Measurements from ENCODE around the gene BBS7.

BBS7 gene

GRCh38 chr4:121827853-121828252 is 42.4 kb downstream of the BBS7 start:
- in situ Hi-C loops (cut with HindIII; ENCODE audit: low sequenced_read_pairs), result no loop called here

DNA sequence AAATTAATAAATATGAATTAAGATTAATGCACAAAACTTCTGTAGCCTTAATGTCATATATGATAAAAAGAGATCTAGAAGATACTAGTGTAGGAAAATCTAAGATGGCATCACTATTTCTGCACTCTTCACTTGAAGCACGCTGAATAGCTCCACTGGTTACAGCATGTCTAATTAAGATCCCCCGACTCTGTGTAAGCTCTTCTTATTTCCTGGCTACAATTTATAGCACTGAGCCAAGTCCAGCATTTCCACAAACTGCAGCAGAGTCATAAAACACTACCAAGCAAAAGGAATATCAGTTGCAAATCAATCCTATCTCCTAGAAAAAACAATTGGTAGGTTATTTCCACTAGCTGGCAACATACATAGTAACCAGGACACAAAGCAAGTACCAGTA is 45.3 kb downstream of the BBS7 start:
- in situ Hi-C loops (cut with HindIII; ENCODE audit: low sequenced_read_pairs), result no loop called here

DNA sequence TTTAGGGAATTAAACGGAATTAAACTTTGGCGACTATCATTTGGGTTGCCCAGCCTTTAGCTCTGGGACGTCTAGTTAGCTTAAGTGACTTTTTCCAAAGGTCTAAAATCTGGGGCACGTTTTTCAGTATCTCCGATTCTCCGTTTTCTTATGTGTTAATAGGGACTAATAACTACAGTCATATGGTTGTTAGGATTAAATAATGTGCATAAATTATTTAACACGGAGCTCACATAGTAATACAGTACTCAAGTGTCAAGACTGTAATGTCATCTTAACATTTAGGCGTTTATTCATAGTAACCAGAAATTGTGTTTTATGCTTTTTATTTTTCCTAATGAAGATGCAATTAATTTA is 46.1 kb downstream of the BBS7 start:
- in situ Hi-C loops (cut with HindIII; ENCODE audit: low sequenced_read_pairs), result no loop called here

DNA sequence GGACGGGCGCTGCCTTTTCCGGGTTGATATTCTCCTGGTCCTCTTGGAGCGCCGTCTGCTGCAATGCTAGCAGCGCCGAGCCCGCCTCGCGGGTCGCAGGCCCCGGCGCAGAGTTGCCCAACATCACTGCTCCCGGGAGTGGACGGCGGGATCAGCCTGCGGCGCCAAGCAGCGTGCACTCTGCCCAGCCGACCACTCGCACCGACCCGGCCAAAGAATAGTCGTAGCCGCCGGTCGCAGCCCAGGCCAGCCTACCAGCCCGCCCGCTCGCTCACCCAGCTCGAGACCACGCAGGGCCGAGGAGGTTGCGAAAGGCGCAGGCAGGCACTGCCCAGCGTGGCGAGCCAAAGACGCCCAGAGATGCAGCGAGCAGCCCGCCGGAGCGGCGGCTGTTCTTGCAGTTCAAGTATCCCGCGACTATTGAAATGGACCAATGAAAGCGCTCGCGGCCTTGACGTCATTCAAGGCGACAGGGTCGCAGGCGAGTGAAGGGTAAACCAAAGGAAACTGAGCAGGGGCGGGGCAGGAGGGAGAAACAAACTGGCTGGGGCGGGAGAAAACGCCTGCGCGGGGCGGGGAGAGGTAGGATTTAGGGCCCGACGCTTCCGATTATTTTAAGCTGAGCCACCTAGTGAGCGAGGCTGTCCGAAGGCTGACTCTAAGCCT is 46.6 kb downstream of the BBS7 start, which contains the start of gene CCNA2:
TSS of gene CCNA2 (minus strand) at position 379 of the 666 bp plus-strand sequence. CDS start at position 124, 255 bp downstream.
- in situ Hi-C loops (cut with HindIII; ENCODE audit: low sequenced_read_pairs), result no loop called here

DNA sequence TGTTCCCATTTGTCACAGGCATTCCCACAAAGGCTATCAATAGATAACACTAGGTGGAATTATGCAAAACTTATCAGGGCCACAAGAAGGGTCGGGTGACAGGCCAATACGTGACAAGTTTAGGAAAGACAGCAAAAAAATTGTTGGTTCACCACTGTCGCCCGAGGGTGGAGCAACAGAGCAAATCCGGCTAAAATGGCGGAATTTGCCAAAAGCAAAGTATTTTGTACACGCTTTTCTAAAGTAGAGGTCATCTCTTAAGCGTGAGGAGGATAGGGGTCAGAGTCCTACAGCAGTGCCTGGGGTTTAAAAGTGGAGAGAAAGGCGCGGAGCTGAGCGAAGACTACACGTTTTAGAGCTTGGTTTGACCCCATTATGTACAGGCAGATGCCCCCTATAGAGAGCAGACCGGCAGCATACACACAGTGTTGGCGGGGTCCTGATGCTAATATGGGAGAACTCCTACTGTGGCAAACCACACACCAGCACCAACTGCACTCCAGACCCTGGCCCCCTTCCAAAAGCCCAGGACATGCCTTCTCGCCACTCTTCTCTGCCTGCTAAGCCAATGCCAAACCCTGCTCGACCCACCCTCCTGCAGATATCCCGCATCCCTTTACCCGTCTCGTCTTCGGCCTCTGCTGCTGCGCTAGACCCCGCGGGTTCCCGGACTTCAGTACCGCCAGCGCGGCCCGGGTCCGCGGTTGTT is 47.3 kb downstream of the BBS7 start:
- in situ Hi-C loops (cut with HindIII; ENCODE audit: low sequenced_read_pairs), result no loop called here

DNA sequence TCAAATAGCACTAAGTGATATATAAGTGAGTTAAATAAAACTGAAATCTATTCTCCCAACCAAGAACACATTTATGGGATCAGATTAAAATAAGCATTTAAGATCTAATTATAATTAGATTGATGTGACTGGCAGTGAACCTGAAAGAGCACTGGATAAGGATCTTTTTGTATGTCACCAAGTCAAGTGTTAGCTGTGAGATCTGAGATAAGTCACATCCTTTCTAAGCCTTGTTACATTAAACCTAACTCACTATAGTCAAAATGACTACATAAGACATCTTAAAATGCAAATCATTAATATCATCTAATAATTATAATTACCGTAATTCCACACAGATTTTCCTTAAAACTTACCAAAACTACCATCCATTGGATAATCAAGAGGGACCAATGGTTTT is 48.2 kb downstream of the BBS7 start:
- in situ Hi-C loops (cut with HindIII; ENCODE audit: low sequenced_read_pairs), result no loop called here

DNA sequence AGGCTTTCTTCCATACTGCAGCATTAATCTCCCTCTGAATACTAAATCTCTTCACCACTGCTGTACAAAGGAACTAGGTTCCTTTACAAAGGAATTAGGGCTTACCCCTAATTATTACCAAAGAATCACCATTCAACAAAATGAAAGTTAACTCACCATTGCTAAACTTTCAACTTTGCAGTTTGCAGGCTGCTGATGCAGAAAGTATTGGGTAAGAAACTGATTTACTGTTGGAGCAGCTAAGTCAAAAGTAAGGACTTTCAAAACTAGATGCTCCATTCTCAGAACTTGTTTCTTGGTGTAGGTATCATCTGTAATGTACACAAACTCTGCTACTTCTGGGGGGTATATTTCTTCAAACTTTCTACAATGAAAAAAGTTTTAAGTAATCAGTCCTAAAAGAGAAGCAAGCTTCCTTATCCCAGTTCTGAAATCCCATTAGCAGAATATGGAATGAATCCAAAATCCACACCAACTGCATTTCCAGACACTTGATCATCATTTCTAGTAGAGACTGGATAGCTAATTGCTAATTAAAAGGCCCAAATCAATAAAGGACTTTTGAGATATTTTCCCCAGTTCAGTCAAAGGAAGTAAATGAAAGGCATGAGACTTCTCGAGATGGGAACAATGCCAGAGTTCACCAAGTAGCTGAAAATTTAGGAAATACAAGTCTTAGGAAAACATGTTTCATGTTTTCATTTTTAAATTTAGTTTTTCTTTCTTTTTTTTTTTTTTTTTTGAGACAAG is 50.9 kb downstream of the BBS7 start:
- in situ Hi-C loops (cut with HindIII; ENCODE audit: low sequenced_read_pairs), result no loop called here

DNA sequence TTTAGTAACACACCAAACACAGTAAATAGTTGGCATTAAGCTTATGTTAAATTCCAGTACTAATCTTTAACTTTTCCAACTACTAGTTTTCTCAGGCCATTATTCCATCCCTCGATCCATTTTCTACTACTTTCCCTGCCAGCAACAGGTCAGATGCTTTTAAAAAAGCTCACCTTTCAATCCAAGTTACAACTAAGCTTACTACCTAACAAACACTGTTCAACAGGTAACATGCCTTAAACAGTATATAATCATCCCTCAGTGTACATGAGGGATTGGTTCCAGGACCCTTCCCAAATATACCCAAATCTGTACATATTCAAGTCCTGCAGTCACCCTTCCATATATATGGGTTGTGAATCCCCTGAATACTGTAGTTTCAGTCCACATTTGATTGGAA is 52.1 kb downstream of the BBS7 start:
- in situ Hi-C loops (cut with HindIII; ENCODE audit: low sequenced_read_pairs), result no loop called here

DNA sequence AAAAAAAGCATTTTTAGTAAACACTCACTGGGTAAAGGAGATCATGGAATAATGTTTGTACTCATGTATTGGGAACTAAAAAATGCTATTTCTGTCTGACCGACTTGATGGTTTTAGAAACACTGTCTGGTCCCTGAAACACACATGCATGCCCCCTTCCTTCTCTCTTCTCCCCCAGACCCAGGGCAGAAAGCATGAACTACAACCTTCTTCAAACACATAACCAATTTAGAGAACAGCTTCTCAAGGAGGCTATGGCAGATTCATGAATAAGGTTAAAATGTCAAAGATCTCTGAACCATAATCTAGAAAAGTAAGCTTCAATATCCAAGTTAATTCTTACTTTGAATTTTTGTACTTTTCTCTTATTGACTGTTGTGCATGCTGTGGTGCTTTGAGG is 52.6 kb downstream of the BBS7 start:
- in situ Hi-C loops (cut with HindIII; ENCODE audit: low sequenced_read_pairs), result no loop called here

GRCh38 chr4:121817006-121817405 is 53.3 kb downstream of the BBS7 start:
- in situ Hi-C loops (cut with HindIII; ENCODE audit: low sequenced_read_pairs), result no loop called here

- in situ Hi-C loops (cut with HindIII; ENCODE audit: low sequenced_read_pairs), result no loop called here
Measured at GRCh38 chr4:121814756-121815155, 55.5 kb downstream of the BBS7 start.

DNA sequence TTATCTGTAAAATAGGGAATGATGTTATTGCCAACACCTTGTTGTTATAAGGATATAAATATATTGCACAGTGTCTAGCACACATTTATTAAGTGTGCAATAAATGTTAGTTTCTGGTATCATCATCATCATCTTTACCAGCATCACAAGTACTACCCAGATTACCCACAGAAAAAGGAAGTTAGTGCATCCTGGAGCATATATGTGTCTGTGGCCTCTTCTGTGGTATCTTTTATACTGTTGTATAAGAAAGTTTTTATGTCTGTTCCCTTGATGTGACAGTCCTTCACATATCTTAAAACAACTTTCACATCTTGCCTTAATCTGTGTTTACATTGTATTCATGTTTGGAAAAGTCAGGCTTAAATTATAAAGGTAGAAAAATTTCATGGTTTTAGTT is 59.2 kb downstream of the BBS7 start:
- in situ Hi-C loops (cut with HindIII; ENCODE audit: low sequenced_read_pairs), result no loop called here

DNA sequence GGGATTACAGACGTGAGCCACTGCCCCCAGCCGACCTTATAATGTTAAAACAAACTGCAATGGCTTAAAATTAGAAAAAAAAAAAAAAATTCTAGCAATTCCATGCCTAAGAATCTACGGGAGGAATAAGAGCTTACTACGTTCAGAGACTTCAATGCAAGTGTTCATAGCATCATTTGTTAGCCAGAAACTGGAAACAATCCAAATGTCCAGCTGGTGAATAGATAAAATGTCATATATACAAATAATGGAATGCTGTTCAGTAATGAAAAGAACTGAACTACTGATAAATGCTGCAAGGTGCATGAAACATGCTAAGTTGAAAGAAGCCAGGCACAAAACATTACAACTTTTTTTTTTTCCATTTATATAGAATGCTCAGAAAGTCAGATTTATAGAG is 63.9 kb downstream of the BBS7 start:
- in situ Hi-C loops (cut with HindIII; ENCODE audit: low sequenced_read_pairs), result no loop called here

DNA sequence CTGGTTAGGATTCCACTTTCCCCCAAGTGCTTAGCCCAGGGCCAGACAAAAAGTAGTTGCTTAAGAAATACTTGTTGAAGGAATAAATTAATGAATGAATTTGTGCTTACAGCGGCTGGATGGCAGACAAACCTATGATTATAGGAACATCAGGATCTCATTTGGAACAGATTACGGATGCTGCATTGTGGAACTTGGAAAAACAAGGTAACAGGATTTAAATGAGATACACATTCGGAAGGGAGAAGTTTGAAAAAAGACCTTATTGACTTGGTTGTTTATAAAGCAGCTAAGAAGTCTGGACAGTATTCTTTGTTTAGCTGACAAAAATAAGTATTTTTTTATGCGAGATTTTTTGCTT is 68.6 kb downstream of the BBS7 start:
- in situ Hi-C loops (cut with HindIII; ENCODE audit: low sequenced_read_pairs), result no loop called here

DNA sequence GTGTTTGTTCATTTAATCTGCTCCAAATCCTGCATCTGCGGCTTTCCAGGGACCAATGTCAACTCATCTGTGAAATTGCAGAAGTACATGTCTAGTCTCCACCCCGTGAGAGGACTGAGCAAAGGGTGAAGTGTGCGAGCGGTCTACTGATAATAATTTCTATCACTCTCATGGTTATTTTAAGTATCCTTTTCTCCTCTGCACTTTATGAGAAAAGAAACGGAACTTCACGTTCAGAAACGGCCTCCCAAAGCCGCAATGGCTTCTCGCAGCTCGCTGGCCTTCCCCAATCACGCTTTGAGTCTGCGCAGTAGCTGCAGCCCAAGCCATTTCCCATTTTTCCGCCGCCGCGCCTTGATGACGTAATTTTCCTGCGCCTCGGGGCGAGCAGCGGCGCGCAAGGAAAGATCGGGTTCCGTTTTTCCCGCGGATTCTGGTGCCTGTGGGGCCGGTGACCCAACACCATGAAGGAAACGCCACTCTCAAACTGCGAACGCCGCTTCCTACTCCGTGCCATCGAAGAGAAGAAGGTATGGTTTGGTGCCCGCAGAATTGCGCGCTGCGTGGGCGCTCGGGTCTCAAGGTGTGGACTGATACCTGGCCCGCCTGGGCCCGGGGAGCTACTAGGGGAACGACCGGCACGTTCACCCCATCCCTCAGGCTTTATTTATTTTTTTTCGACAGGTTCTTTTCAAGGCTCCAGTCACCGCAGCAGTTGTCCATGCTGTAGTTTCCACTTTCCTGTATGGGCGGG is 69.1 kb downstream of the BBS7 start, which contains the start of gene EXOSC9:
TSS of gene EXOSC9 (plus strand) at position 363 of the 754 bp plus-strand sequence. CDS start at position 465, 102 bp downstream.
- in situ Hi-C loops (cut with HindIII; ENCODE audit: low sequenced_read_pairs), result no loop called here

GRCh38 chr4:121800638-121800960 is 69.7 kb downstream of the BBS7 start:
- in situ Hi-C loops (cut with HindIII; ENCODE audit: low sequenced_read_pairs), result no loop called here

DNA sequence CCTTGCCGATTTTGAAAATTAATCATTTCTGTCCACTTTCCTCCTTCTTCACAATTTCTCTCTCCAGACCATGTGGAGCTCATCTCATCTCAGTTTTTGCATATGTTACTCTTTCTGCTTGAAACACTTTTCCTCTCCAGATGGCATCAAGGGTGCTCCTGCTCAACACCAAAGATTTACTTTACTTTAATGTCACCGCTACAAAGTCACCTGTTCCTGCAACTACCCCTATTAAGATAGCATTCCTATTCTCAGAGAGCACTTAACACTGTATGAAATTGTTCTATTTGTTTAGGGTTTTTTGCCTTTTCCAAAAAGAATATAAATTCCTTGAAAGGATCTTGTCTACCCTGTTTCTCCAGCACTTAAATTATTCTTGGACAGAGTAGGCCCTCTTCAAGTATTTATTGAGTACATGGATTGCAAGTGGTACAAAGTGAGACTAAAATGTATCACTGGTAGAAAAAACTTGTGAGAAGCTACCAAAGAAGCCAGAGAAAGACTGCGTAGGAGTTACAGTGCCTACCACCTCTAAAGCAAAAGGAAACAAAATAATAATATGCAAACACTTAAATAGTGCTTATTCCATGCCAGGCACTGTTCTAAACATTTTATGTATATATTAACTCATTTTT is 70.3 kb downstream of the BBS7 start:
- in situ Hi-C loops (cut with HindIII; ENCODE audit: low sequenced_read_pairs), result no loop called here

DNA sequence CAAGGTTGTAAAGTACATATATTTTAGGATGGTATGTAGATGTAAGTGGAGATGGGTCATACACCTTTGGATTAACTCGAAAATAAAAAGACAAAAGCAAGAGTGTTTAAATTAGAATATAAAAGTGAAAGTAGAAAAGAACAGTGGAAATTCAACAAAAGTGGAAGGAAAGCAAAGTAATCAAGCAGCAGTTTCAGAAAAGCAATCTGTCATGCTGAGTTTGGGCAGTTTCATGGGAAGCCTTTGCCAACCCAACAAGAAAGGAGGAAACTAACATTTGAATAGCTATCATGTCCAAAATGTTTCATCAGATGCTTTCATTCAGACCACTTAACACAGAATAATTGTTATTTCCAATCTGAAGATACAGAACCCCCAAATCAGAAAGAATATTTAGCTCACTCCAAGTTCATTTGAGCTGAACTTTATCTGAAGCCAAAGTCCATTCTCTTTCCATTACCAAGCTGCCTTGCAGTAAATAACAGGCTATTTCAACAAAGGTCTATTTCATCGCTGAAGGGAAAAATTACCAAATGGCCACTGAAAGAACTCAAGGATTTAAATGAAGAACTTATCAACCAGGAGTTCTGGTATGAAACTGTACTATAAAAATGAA is 71.0 kb downstream of the BBS7 start:
- in situ Hi-C loops (cut with HindIII; ENCODE audit: low sequenced_read_pairs), result no loop called here

DNA sequence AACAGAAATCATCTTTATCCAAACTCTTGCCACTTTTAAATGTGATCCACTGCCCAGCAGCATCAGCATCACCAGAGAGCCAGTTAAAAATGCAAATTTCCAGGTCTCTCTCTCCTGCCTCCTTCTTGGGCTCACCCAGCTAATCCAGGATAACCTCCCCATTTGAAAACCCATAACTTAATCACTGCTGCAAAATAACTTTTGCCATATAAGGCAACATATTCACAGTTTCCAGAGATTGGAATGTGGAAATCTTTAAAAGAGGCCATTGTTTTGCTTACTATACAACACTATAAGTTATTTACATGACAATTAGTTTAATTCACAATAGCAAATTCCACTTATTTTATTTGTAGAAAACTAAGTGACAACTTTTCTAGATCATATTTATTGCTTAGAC is 74.0 kb downstream of the BBS7 start:
- in situ Hi-C loops (cut with HindIII; ENCODE audit: low sequenced_read_pairs), result no loop called here

DNA sequence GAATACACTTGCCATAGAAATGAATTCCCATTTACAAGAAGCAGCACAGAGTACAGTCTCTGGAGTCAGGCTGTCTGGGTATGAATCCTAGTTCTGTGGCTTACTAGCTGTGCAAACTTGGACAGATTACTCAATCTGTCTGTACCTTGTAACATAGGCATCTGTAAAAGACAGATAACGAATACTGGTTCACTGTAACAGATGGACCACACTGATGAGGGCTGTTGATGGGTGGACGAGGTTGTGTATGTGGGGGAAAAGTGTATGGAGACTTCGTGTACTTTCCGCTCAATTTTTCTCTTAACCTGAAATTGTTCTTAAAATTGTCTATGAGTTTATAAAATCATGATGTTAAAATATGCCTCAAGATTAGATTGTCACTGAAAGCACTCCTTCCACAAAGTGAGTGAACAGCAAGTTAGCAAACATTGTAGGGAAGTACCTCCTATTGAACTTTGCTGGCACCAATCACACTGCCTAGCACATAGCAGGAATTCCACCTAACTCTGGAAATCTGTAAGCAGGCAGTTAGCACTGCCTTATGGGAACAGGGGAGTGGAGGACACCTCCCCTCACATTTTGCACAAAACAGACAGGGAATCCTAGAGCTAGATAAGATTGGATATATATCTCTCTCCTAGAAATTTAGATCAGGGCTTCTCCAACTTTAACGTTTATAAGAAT is 75.6 kb downstream of the BBS7 start:
- in situ Hi-C loops (cut with HindIII; ENCODE audit: low sequenced_read_pairs), result no loop called here
